HG02981 (cell line): Measurements from ENCODE around the gene RPTOR.

Experiments used
- ATAC-seq: cut with Tn5 transposase; IDR thresholded peaks from one replicate; pipeline ENCODE4 v1.9.1; 2021; ENCODE audit warnings: mild to moderate bottlenecking, moderate library complexity; ENCODE audit not compliant: unreplicated experiment

Gene RPTOR

GRCh38 chr17:80997424-80998117 is 452.9 kb downstream of the RPTOR start:
- no peak for ATAC-seq

GRCh38 chr17:80998118-80998747 is 453.6 kb downstream of the RPTOR start:
- no peak for ATAC-seq

- ATAC-seq, result no peak
Observed at GRCh38 chr17:80998748-80999535, 454.3 kb downstream of the RPTOR start.

GRCh38 chr17:80999536-81000333 is 455.1 kb downstream of the RPTOR start:
- no peak for ATAC-seq

GRCh38 chr17:81000334-81000630 is 455.6 kb downstream of the RPTOR start:
- ATAC-seq, result no peak

- ATAC-seq, result no peak
Observed at GRCh38 chr17:81000631-81001357, 456.2 kb downstream of the RPTOR start.

GRCh38 chr17:81002013-81002384 is 457.4 kb downstream of the RPTOR start:
- no peak for ATAC-seq

GRCh38 chr17:81002409-81003361 is 458.0 kb downstream of the RPTOR start:
- ATAC-seq, result no peak

GRCh38 chr17:81003711-81004475 is 459.3 kb downstream of the RPTOR start:
- no peak for ATAC-seq

- ATAC-seq, result no peak
Observed at GRCh38 chr17:81006891-81007290, 462.3 kb downstream of the RPTOR start.

- no peak for ATAC-seq
Observed at GRCh38 chr17:81008140-81008539, 463.5 kb downstream of the RPTOR start.

- ATAC-seq, result no peak
Observed at GRCh38 chr17:81009136-81009535, 464.5 kb downstream of the RPTOR start.

GRCh38 chr17:81010935-81011334 is 466.3 kb downstream of the RPTOR start:
- ATAC-seq, result no peak

- no peak for ATAC-seq
Observed at GRCh38 chr17:81011951-81012350, 467.3 kb downstream of the RPTOR start.

- no peak for ATAC-seq
Observed at GRCh38 chr17:81012574-81013447, 468.2 kb downstream of the RPTOR start.

- no peak for ATAC-seq
Observed at GRCh38 chr17:81013642-81014041, 469.0 kb downstream of the RPTOR start.

GRCh38 chr17:81015136-81015535 is 470.5 kb downstream of the RPTOR start:
- no peak for ATAC-seq
